Lower leg skin (tissue), 3 donors: Measurements from ENCODE around the gene UBTF.

ENCODE experiments used
- CTCF ChIP-seq, 3 donors: fragments of 450-650 bp; IDR thresholded peaks; one replicate each; pipeline ENCODE4 v1.5.1; 2016; ENCODE audit warnings: antibody characterized with exemption in 3 of 3, mild to moderate bottlenecking in 3 of 3, moderate library complexity in 2 of 3
- POLR2A ChIP-seq, 2 donors: fragments of 450-650 bp; IDR thresholded peaks; one replicate each; pipeline ENCODE4 v1.6.1; 2016 to 2017; ENCODE audit warnings: antibody characterized with exemption in 2 of 2, mild to moderate bottlenecking in 1 of 2, moderate library complexity in 1 of 2

GRCh38 chr17:44235583-44235936 lies 16.1 kb upstream of the UBTF start:
- no peak for TF ChIP-seq CTCF (IDR thresholded peaks at IDR 0.05)
- no peak for TF ChIP-seq POLR2A (IDR thresholded peaks at IDR 0.05)
